ENCODE measurements around the gene GALNTL6. TPM values are rescaled to one million over a fixed set of nuclear protein-coding genes. Genes with fewer than 3 reads are reported as not detected.

GALNTL6 gene
- total RNA-seq, 1 donor from 2014 or later, result not detected

DNA sequence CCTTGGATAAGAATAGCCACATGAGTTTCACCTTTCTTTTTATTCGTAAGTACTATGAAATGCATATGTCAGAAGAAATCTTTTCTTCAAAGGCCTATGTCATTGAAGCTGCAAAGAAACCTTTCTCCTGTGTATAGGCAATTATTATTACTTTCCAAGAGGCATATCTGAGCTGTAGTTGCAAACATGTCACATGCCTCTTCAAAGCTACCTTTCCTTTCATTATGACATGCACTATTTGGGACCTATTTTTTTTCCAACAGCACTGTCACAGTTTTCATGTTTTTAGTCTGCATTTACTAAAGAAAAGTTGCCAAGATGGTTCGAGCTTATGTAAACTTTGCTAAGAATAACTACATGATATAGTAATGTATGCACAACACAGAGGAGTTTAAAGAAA, 806.6 kb downstream of the GALNTL6 start:
- Histone ChIP-seq H3K4me1 (no peaks in the 10 kb centered on the region), H3K9me3 (replicated peaks) (no peaks in the 10 kb centered on the region), H3K4me3 (no peak overlapping the region), H3K27me3 (ENCODE audit: low read depth) (no peaks in the 10 kb centered on the region), H3K27ac (replicated peaks) (no peak overlapping the region), H3K36me3 (no peaks in the 10 kb centered on the region)
- TF ChIP-seq, protein P1, sequence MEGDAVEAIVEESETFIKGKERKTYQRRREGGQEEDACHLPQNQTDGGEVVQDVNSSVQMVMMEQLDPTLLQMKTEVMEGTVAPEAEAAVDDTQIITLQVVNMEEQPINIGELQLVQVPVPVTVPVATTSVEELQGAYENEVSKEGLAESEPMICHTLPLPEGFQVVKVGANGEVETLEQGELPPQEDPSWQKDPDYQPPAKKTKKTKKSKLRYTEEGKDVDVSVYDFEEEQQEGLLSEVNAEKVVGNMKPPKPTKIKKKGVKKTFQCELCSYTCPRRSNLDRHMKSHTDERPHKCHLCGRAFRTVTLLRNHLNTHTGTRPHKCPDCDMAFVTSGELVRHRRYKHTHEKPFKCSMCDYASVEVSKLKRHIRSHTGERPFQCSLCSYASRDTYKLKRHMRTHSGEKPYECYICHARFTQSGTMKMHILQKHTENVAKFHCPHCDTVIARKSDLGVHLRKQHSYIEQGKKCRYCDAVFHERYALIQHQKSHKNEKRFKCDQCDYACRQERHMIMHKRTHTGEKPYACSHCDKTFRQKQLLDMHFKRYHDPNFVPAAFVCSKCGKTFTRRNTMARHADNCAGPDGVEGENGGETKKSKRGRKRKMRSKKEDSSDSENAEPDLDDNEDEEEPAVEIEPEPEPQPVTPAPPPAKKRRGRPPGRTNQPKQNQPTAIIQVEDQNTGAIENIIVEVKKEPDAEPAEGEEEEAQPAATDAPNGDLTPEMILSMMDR (IDR thresholded peaks at IDR 0.05; ENCODE audit: borderline replicate concordance), result no peak
- intact Hi-C loops (cut with micrococcal nuclease), result no loop called here
- no peak for DNase-seq

DNA sequence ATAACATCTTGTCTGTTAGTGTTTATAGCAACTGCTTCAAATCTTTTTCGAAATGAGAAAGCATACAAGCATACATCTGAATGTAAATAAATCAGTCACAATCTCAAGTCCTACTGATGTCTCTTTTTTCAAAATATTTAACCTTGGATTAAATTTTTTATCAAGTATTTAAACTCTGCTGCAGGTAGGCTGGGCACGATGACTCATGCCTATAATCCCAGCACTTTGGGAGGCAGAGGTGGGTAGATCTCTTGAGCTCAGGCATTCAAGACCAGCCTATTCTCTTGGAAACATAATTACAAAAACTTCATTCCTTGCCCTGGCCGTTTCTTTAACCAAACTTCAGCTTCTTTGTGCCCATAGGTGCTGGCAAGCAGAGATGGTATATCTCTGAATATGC, 815.1 kb downstream of the GALNTL6 start:
- Histone ChIP-seq H3K4me3 (no peak overlapping the region), H3K36me3 (no peaks in the 10 kb centered on the region), H3K27ac (replicated peaks) (no peak overlapping the region), H3K9me3 (replicated peaks) (peaks cover 6% of the 10 kb centered on the region), H3K27me3 (ENCODE audit: low read depth) (no peaks in the 10 kb centered on the region), H3K4me1 (no peaks in the 10 kb centered on the region)
- intact Hi-C loops (cut with micrococcal nuclease), result no loop called here
- DNase-seq, result no peak
- TF ChIP-seq, protein P1 (IDR thresholded peaks at IDR 0.05; ENCODE audit: borderline replicate concordance), result no peak

DNA sequence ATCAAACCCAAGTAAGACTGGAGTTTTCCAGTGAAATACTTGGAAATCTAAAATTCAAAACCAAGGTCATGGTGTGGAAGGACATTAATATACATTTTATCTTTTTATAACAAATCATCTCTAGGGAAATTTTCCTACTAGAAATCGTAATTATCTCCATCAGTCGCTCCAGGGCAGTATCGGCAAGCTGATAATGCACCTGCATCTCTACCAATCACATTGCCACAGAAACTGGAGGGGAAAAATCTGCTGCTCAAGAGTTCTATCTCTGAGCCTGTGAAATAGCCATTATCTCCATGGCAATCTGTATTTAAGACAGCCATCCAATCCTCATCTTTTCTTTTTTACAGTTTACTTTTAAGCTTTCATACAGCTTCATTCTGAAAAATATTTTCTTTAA, 817.1 kb downstream of the GALNTL6 start:
- TF ChIP-seq, protein P1 (IDR thresholded peaks at IDR 0.05; ENCODE audit: borderline replicate concordance), result no peak
- no peaks in the 10 kb centered on the region for H3K36me3 ChIP-seq
- no peak overlapping the region for H3K4me3 ChIP-seq
- DNase-seq, result no peak
- H3K27ac ChIP-seq (replicated peaks), result no peak overlapping the region
- H3K4me1 ChIP-seq, result no peaks in the 10 kb centered on the region
- peaks cover 6% of the 10 kb centered on the region for H3K9me3 ChIP-seq (replicated peaks)
- no peaks in the 10 kb centered on the region for H3K27me3 ChIP-seq (ENCODE audit: low read depth)
- intact Hi-C loops (cut with micrococcal nuclease), result no loop called here

DNA sequence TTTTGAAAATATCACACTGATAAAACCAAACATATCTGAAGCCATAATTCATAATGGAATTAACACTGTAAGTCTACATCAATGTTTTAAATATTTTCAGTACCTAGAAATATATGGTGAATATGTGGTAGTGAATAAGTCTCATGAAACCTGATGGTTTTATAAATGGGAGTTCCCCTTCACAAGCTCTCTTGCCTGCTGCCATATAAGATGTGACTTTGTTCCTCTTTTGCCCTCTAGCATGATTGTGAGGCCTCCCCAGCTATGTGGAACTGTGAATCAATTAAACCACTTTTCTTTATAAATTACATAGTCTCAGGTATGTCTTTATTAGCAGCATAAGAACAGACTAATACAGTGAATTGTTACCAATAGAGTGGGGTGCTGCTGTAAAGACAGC, 818.6 kb downstream of the GALNTL6 start:
- no peak for DNase-seq
- Histone ChIP-seq H3K36me3 (no peaks in the 10 kb centered on the region), H3K4me1 (no peaks in the 10 kb centered on the region), H3K27me3 (ENCODE audit: low read depth) (no peaks in the 10 kb centered on the region), H3K4me3 (no peak overlapping the region), H3K27ac (replicated peaks) (no peak overlapping the region), H3K9me3 (replicated peaks) (no peaks in the 10 kb centered on the region)
- TF ChIP-seq, protein P1 (IDR thresholded peaks at IDR 0.05; ENCODE audit: borderline replicate concordance), result no peak
- intact Hi-C loops (cut with micrococcal nuclease), result no loop called here

DNA sequence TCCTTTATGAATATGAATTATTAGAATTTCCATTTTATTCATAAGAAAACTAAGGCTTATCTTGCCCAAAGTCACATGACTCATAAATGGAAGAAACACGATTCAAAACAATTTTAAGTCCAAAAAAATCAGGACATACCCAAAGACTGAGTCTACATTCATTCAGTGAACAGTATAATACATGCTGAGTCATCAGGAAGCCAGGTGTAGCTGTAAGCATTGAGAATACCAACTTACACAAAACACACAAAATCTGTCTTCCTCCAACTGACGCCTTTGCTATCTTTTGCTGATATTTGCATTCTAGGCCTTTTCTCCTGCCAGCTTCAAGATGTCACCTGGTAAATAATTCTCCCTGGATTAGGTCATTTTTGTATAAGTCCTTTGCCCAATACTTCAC, 835.3 kb downstream of the GALNTL6 start:
- H3K4me1 ChIP-seq, result no peaks in the 10 kb centered on the region
- TF ChIP-seq, protein P1 (IDR thresholded peaks at IDR 0.05; ENCODE audit: borderline replicate concordance), result no peak
- intact Hi-C loops (cut with micrococcal nuclease), result no loop called here
- no peaks in the 10 kb centered on the region for H3K27me3 ChIP-seq (ENCODE audit: low read depth)
- H3K36me3 ChIP-seq, result no peaks in the 10 kb centered on the region
- H3K27ac ChIP-seq (replicated peaks), result no peak overlapping the region
- H3K9me3 ChIP-seq (replicated peaks), result no peaks in the 10 kb centered on the region
- no peak for DNase-seq
- H3K4me3 ChIP-seq, result no peak overlapping the region

DNA sequence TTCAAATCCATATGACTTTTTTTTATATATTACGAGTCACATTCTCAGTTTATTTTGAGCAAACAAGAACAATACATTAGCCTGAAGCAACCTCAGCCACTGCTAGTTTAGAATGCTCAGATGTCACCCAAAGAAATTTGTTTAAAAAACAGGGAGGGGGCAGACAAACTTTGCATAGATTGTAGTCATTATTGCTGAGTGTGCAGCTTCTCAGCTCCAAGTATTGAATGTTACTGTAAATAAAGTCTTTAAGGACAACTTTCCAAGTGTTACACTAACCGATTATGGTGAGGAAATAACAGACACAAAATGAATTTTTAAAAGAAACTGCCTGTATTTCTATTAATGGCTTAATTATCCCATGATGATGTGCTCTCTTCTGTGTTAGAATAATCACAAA, 835.9 kb downstream of the GALNTL6 start:
- H3K36me3 ChIP-seq, result no peaks in the 10 kb centered on the region
- TF ChIP-seq, protein P1 (IDR thresholded peaks at IDR 0.05; ENCODE audit: borderline replicate concordance), result no peak
- H3K4me1 ChIP-seq, result no peaks in the 10 kb centered on the region
- no peaks in the 10 kb centered on the region for H3K9me3 ChIP-seq (replicated peaks)
- no peak for DNase-seq
- no peak overlapping the region for H3K27ac ChIP-seq (replicated peaks)
- H3K4me3 ChIP-seq, result no peak overlapping the region
- H3K27me3 ChIP-seq (ENCODE audit: low read depth), result no peaks in the 10 kb centered on the region
- intact Hi-C loops (cut with micrococcal nuclease), result no loop called here

All from left ventricle myocardium inferior (tissue), 1 donor.